OCI-LY7 (cell line): ENCODE results near the gene COPS4.

Source experiments
- CTCF ChIP-seq: fragments of 200-600 bp; sonication (generic); conservative IDR thresholded peaks from 2 replicates; pipeline ENCODE4 v1.5.1; 2014; ENCODE audit warnings: mild to moderate bottlenecking, antibody characterized with exemption, low read length, moderate library complexity, mixed read lengths
- EZH2phosphoT487 ChIP-seq: fragments of 200-600 bp; sonication (generic); IDR thresholded peaks from 2 replicates; pipeline ENCODE4 v1.6.1; 2018; ENCODE audit warnings: low read depth, borderline replicate concordance, mild to moderate bottlenecking, mixed run types, antibody characterized with exemption, low read length, moderate library complexity, mixed read lengths

DNA sequence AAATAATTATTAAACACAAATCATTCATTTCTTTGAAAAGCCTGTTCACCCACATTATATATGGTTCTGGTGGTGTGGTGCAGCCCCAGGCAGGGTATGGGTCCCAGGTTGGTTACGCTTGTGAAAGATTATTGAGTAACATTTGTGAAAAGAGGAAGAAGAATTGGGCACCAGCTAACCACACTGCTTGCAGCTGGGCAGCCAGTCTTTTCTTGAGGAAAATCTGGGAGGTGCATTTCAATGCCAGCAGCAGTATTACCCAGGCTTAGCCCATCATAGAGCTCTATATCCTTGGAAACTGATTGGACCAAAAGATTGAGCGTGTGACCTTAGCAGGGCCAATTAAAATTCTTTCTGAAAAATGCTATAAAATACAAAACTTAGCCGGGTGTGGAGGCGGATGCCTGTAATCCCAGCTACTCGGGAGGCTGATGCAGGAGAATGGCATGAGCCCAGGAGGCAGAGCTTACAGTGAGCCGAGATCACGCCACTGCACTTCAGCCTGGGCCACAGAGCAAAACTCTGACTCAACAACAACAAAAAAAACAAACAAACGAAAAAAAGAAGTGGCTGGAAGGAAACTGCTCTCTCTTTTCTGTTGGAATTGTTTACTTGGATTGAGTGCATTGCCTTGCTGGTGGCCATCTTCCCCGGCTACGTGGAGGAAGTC, 89.3 kb downstream of the COPS4 start:
- TF ChIP-seq CTCF = no peak
- no peak for TF ChIP-seq EZH2phosphoT487
